AG04449 (cell line): ENCODE data around the gene NCSTN.

Experiments used
- CTCF ChIA-PET: fragments of 350-600 bp; formaldehyde crosslinking; extraction: SDS; loops from one replicate; lab custom pipeline; 2021; ENCODE audit warnings: antibody characterized with exemption; lab: Yijun Ruan, JAX
- POLR2A ChIA-PET: fragments of 400-600, 350-600 bp; formaldehyde crosslinking; extraction: SDS; loops from one replicate; lab custom pipeline; 2020; ENCODE audit warnings: antibody characterized with exemption, inconsistent platforms; lab: Yijun Ruan, JAX
- DNase-seq: peaks from one replicate; pipeline ENCODE4 v3.0.0-alpha.2; 2010; ENCODE audit warnings: low read depth, low spot score
- H3K4me3 ChIP-seq: 2 replicates; pipeline ENCODE4 v1.5.1; 2011; ENCODE audit warnings: low read depth, mild to moderate bottlenecking, control low read depth, low read length
- CTCF ChIP-seq: IDR thresholded peaks from one replicate; pipeline ENCODE4 v1.5.1; 2011; ENCODE audit warnings: mild to moderate bottlenecking, moderate library complexity, low read length, control low read depth, inconsistent platforms; ENCODE audit not compliant: insufficient read depth; ENCODE audit errors: missing control alignments

Gene NCSTN

GRCh38 chr1:160397651-160398050 is 54.5 kb downstream of the NCSTN start:
- ChIA-PET POLR2A (no interaction called here), CTCF (interaction anchor here (1.1 to 1.4 kb wide), 2 partner anchors 17 to 19 kb away, joined by 4 read pairs; no protein-coding TSS in a partner anchor)
- DNase-seq, result no peak
- no peak overlapping the region for H3K4me3 ChIP-seq
- no peak for TF ChIP-seq CTCF

- POLR2A ChIA-PET, result no interaction called here
These were observed 55.6 kb downstream of the NCSTN start for GRCh38 chr1:160398823-160399222.

GRCh38 chr1:160399544-160400222 is 56.5 kb downstream of the NCSTN start:
- CTCF ChIA-PET, result no interaction called here
- DNase-seq, result no peak
- POLR2A ChIA-PET, result no interaction called here
- TF ChIP-seq CTCF, result no peak
- H3K4me3 ChIP-seq, result peak overlapping the region; percentile 61

More at GRCh38 chr1:160398823-160399222, 55.6 kb downstream of the NCSTN start:
- no peak for DNase-seq
- TF ChIP-seq CTCF, result no peak
- no peak overlapping the region for H3K4me3 ChIP-seq
- CTCF ChIA-PET, result interaction anchor here (1.0 kb wide), 1 partner anchor 17 kb away, joined by 4 read pairs; no protein-coding TSS in a partner anchor

GRCh38 chr1:160400223-160400645 is 57.1 kb downstream of the NCSTN start, which contains the start of gene VANGL2:
TSS of gene VANGL2 (plus strand) at chr1:160400564. CDS start at chr1:160415838, 15,274 bp downstream.
- TF ChIP-seq CTCF, result no peak
- POLR2A ChIA-PET, result no interaction called here
- no peak for DNase-seq
- CTCF ChIA-PET, result no interaction called here
- H3K4me3 ChIP-seq, result peak within 1 kb of the TSS; percentile 61

GRCh38 chr1:160400646-160401486 is 57.7 kb downstream of the NCSTN start:
- DNase-seq, result no peak
- ChIA-PET POLR2A (no interaction called here), CTCF (no interaction called here)
- no peak for TF ChIP-seq CTCF
- peak overlapping the region; percentile 61 for H3K4me3 ChIP-seq

GRCh38 chr1:160401487-160401805 is 58.3 kb downstream of the NCSTN start:
- DNase-seq, result no peak
- TF ChIP-seq CTCF, result no peak
- ChIA-PET POLR2A (no interaction called here), CTCF (no interaction called here)
- H3K4me3 ChIP-seq, result peak overlapping the region; percentile 61
